ENCODE measurements around the gene KRT17. TPM values are rescaled to one million over a fixed set of nuclear protein-coding genes. Genes with fewer than 3 reads are reported as not detected.
"Not testable (repeated sequence)": the region's sequence is repeated elsewhere in the genome, so short reads cannot be mapped to it uniquely, and the experiment has no call there.

KRT17 gene
- total RNA-seq, 1 donor from 2014 or later: not detected

DNA sequence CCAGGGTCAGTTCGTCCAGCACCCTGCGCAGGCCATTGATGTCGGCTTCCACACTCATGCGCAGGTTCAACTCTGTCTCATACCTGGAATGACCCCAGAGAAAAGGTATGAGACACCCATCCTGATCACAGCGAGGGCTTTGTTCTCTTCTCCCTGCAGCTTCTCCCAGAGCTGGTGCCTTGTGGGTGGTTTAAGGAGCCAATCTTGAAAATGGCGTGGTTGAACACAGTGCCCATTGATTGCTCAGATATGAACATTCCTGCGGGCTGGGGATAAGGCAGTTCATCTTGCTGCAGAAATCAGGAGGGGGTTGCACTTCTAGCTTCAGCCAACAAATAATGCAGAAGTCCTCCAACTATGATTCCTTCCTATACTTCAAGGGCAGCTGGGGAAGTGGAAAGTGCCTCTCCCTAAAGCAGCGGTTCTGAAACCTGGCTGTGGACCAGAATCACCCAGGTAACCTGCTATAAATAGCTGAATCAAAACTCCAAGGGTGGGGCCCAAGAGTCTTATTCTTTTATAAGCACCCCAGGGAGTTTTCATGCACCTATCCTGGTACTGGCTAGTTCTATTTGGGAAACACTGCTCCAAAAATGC, 39.9 kb downstream of the KRT17 start:
- ATAC-seq; intact Hi-C loops (cut with DNase I): not testable (repeated sequence)

DNA sequence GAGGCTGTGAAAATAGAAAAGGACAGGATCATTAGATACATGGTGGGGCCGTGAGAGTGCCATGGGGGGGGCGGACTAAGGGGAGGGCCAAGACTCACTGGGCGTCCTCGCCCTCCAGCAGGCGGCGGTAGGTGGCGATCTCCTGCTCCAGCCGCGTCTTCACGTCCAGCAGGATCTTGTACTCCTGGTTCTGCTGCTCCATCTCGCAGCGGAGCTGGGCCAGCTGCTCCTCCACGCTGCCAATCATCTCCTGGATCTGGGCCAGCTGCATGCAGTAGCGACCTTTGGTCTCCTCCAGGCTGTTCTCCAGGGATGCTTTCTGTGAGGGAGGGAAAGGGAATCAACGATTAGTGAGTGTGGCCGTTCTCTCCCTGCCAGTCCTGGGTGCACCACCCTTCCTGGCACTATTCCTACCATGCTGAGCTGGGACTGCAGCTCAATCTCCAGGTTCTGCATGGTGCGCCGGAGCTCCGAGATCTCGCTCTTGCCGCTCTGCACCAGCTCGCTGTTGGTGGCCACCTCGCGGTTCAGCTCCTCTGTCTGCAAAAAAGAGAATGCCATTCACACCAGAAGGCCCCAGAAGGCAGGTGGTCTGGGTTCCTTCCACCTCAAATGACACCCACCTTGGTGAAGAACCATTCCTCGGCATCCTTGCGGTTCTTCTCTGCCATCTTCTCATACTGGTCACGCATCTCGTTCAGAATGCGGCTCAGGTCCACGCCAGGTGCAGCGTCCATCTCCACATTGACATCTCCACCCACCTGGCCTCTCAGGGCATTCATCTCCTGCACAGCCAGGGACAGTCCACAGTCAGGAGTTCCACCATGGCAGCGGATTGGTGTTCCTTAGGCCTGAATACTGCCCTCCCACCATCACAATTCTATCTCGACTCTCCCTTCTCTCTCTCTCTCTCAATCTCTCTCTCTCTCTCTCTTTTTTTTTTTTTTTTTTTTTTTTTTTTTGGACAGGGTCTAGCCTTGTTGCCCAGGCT, 40.9 kb downstream of the KRT17 start:
- no peak for ATAC-seq
- intact Hi-C loops (cut with DNase I): no loop called here
- DNase-seq (ENCODE audit: low spot score): no peak

More for the DNA sequence above, 39.9 kb downstream of the KRT17 start:
- not testable (repeated sequence) for DNase-seq (ENCODE audit: low spot score)

DNA sequence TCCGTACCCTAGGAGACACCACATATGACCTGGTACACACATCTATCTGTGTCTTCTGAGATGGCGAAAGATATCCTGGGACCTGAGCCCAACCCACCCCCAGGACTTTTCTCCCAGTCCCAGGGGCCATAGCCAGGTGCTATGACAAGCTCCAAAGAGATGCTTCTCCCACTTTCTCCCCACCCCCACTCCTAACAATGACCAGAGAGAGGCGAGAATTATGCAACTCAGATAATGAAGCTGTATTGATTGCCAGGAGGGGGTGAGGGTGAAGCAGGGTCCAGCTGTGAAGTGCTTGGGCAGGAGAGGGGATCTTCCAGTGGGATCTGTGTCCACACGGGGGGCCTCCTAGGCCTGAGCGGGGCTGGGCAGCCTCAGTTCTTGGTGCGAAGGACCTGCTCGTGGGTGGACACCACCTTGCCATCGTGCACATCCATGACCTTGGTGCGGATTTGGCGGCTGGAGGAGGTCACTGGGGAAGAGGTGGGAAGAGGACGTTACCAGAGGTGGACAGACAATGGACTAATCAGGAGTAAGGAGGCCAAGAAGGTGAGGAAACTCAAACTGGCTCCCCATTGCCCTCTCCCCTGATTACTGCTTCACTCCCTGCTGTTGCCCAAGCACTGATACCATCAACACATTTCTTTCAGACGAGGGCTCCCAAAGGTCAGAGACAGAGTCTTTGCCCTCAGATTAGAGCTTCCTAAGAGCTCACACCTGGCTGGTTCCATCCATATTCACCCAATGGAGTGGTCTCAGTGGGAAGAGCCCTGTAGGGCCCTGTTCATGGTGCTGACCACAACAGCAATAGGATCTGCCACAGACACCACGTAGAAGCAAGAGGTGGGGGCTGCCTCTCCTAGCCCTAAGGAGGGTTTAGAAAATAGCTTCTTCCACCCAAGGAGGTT, 42.1 kb downstream of the KRT17 start:
- ATAC-seq; intact Hi-C loops (cut with DNase I); DNase-seq (ENCODE audit: low spot score): not testable (repeated sequence)

DNA sequence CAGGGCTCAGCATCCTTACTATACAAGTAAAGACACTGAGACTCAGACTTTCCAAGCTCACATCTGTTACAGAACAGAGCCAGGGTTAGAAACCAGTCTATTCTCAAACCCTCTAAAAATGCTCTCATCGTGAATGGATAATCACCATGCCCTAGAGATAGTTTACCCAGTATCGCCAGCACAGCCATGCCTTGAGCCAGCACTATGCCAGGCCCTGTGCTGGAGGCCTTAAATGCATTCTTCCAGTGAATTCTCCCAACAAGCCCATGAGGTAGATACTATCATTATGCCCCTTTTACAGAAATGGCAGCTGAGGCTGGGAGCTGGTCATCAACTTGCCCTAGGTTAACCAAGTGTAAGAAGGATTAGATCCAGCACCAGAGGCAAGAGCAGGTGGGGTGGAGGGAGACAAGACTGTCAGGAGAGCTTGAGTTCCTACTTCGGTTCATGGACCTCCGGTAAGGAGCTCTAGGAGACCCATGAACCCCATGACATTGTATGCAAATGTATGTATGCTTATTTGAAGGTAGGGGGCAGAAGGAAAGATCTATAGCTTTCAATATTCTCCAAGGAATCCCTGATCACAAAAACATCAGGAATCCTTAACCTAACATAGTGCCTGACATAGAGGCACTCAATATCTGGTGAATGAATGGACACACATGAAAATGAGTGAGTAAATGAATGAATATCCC, 42.9 kb downstream of the KRT17 start:
- no peak for ATAC-seq
- DNase-seq (ENCODE audit: low spot score): no peak
- intact Hi-C loops (cut with DNase I): no loop called here

DNA sequence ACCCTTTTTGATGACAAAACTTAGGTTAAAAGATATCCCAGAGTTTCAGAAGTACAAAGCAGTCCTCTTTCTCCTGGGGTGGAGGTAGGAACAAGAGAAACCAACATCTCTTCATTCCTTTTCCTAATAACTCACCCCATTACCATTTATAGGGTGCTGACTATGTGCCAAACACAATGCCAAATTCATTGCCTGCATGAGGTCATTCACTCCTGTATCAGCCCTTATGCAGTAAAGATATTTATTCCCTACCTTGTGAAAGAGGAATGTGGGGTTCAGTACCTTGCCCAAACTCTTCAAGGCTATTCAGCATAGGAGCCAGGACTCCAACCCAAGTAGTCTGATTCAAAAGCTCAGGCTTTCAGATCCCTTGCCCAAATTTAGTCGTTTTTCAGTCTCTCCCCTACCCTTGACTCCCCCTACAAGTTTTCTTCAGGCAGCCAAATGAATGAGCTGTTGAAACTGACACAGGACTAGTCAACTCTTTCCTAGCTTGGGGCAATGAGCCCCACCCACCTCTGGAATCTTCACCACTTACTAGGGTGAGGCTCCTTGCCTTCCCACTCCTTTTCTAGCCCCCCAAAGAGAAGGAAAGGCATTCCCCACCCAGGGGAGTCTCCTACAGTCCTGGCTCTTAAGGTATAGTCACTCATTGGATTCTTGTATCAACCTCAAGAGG, 43.5 kb downstream of the KRT17 start:
- ATAC-seq (no peak), DNase-seq (ENCODE audit: low spot score) (no peak)
- intact Hi-C loops (cut with DNase I): no loop called here

GRCh38 chr17:41580244-41580575, 44.2 kb downstream of the KRT17 start:
- DNase-seq (ENCODE audit: low spot score) (no peak), ATAC-seq (no peak)
- intact Hi-C loops (cut with DNase I): no loop called here

- DNase-seq (ENCODE audit: low spot score) (peak; percentile 88), ATAC-seq (peak; percentile 90)
- intact Hi-C loops (cut with DNase I): no loop called here
Measured at GRCh38 chr17:41579484-41580243, 44.7 kb downstream of the KRT17 start.

GRCh38 chr17:41578971-41579370, 45.4 kb downstream of the KRT17 start:
- no peak for DNase-seq (ENCODE audit: low spot score)
- intact Hi-C loops (cut with DNase I): no loop called here
- no peak for ATAC-seq

- intact Hi-C loops (cut with DNase I): no loop called here
- DNase-seq (ENCODE audit: low spot score) (no peak), ATAC-seq (no peak)
Measured at GRCh38 chr17:41578538-41578937, 45.8 kb downstream of the KRT17 start.

DNA sequence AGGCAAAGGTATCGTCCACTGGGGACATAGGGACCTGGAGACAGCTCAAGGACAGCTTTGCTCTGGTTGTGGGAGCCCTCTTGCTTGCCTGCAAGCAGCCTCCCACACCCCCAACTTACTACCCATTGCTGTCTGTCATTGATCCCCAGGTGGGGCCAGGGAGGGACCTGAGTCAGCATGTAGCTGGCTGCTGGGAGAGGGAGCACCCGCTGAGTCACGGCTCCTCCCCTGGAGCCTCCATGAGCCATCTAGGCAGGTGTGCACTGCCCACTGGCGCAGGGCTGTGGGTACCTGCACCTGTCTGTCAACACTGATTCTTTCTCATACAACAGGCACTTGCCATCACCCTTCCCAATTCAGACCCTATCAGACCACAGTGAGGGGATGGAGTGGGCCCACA, 47.6 kb downstream of the KRT17 start:
- intact Hi-C loops (cut with DNase I); ATAC-seq; DNase-seq (ENCODE audit: low spot score): not testable (repeated sequence)

DNA sequence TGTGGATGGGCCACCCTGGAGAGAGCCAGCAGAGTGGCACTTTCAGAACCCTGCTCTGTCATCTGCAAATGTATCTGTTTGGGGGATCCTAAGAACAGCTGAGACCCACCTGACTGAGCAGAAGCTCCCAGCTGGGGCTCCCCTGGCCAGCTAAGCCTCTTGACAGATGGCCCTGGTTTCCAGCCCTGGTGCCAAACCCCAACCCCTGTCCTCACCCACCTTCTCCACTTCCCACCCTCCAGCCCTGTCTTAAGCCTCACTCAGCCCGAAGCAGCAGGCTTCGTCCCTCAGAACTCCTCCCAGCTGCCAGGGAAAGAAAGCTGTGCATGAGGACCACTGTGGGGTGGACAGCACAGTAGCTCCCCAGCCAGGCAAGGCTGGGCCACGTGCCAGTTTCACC, 49.0 kb downstream of the KRT17 start:
- no peak for DNase-seq (ENCODE audit: low spot score)
- intact Hi-C loops (cut with DNase I): no loop called here
- no peak for ATAC-seq

DNA sequence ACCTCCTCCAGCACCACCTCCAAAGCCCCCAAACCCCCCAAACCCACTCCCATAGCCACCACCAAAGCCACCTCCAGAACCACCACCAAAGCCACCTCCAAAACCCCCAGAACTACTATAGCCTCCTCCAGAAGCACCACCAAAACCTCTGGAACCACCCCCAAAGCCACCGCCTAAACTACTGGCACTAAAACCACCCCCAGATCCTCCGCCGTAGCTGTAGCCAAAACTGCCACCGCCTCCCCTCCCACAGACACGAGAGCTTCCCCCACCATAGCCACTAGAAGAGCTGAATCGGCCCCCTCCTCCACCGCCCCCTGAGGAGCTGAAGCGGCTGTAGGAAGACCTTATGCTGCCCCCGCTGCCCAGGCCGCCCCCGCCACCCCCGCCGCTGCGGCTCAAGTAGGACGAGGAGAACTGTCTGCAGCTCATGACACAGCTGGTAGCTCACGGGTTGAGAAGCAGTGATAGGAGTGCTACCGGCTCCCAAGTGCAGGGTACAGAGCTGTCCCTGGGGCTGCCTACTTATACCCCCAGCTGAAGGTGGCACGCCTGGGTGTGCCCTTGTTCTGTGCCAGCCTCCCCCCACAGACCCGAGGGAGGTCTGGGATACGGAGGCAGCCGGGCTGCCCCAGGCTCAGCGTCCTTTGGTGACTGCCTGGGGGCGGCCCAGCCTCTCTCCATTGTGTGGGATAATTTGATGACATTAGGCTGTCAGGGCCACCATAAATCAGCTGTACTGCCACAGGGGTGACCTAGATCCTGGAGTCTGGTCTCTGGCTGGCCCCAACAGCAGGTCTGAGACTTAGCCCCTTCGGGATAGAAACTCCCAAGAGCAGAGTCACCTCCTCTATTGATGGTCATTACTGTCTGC, 52.6 kb downstream of the KRT17 start, which contains the start of gene KRT9:
Gene KRT9, minus strand, starts transcription at position 499 of the 874 bp plus-strand sequence. Its CDS starts 67 bp downstream, at position 432.
- intact Hi-C loops (cut with DNase I): no loop called here
- ATAC-seq (no peak), DNase-seq (ENCODE audit: low spot score) (no peak)

Other genes with a start within 250 kb of the KRT17 start
- not detected for gene KRT34, start 242.3 kb downstream of the KRT17 start, total RNA-seq
- gene KRT31, start 227.0 kb downstream of the KRT17 start, total RNA-seq: not detected
- not detected for gene KRT37, start 200.0 kb downstream of the KRT17 start, total RNA-seq
- gene KRT38, start 183.6 kb downstream of the KRT17 start, total RNA-seq: not detected
- gene KRT32, start 157.2 kb downstream of the KRT17 start, total RNA-seq: 0.67 TPM
- 0.18 TPM for gene KRT35, start 143.4 kb downstream of the KRT17 start, total RNA-seq
- gene KRT36, start 134.7 kb downstream of the KRT17 start, total RNA-seq: not detected
- gene KRT13, start 119.0 kb downstream of the KRT17 start, total RNA-seq: 0.62 TPM
- gene KRT15, start 105.7 kb downstream of the KRT17 start, total RNA-seq: 0.36 TPM
- 94.1 TPM for gene KRT19, start 96.3 kb downstream of the KRT17 start, total RNA-seq
- not detected for gene KRT9, start 52.5 kb downstream of the KRT17 start, total RNA-seq
- 82.1 TPM for gene KRT14, start 37.7 kb downstream of the KRT17 start, total RNA-seq
- gene KRT16, start 11.8 kb downstream of the KRT17 start, total RNA-seq: 0.85 TPM
- gene EIF1, start 64.3 kb upstream of the KRT17 start, total RNA-seq: 891 TPM
- not detected for gene GAST, start 87.8 kb upstream of the KRT17 start, total RNA-seq
- 0.09 TPM for gene HAP1, start 110.1 kb upstream of the KRT17 start, total RNA-seq
- 78.2 TPM for gene JUP, start 162.1 kb upstream of the KRT17 start, total RNA-seq
- gene P3H4, start 187.4 kb upstream of the KRT17 start, total RNA-seq: 12.8 TPM
- gene FKBP10, start 188.4 kb upstream of the KRT17 start, total RNA-seq: 73.3 TPM
- 34.6 TPM for gene NT5C3B, start 211.7 kb upstream of the KRT17 start, total RNA-seq
- not detected for gene KLHL10, start 213.2 kb upstream of the KRT17 start, total RNA-seq
- 16.0 TPM for gene KLHL11, start 240.8 kb upstream of the KRT17 start, total RNA-seq

All from sciatic nerve (tissue), 2 donors.